GM12891 (cell line): ENCODE results near the gene COL15A1.

Source experiments
- PAX5 ChIP-seq: IDR thresholded peaks from 2 replicates; pipeline ENCODE4 v1.6.1; 2011; ENCODE audit warnings: low read length, moderate library complexity, mild to moderate bottlenecking; ENCODE audit not compliant: insufficient read depth, severe bottlenecking
- POLR2A ChIP-seq: IDR thresholded peaks from 2 replicates; pipeline ENCODE4 v1.6.1; 2011; ENCODE audit warnings: low read depth, low read length, control low read depth
- POLR2AphosphoS5 ChIP-seq: IDR thresholded peaks from 2 replicates; pipeline ENCODE4 v1.6.1; 2011; ENCODE audit warnings: low read depth, low read length, control low read depth
- SPI1 ChIP-seq: IDR thresholded peaks from 2 replicates; pipeline ENCODE4 v1.6.1; 2011; ENCODE audit warnings: low read depth, low read length, control low read depth
- TAF1 ChIP-seq: IDR thresholded peaks from 2 replicates; pipeline ENCODE4 v1.6.1; 2011; ENCODE audit warnings: low read depth, low read length, control low read depth

DNA sequence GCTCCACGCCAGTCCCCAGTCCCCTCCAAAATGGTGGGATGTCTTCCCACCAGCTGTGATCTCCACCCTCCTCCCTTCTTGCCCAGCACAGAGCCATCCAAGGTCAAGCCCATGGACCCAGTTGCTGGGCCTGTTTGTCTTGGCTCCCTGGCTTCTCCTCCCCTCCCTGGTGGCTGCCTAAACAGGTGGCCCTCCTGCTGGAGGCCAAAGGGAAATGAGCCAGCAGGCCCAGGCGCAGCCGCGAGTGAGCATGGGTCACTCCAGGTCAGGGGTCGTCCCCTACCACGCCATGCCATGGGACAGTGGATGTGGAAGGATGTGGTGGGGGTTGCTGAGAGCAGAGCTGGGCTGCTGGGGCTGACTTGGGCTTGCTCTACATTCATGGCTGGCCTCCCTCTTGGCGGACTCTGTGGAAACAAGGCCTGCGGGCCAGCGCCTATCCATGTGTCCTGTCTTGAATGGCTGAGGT is 33.6 kb downstream of the COL15A1 start:
- TF ChIP-seq POLR2A (no peak), POLR2AphosphoS5 (no peak), TAF1 (no peak), SPI1 (no peak), PAX5 (no peak)
